GM12874 (cell line): ENCODE measurements around the gene VASP.

Experiments
- CTCF ChIP-seq: IDR thresholded peaks from 2 replicates; pipeline ENCODE4 v1.5.1; 2011; ENCODE audit warnings: low read depth, mild to moderate bottlenecking, control low read depth, low read length, moderate library complexity; ENCODE audit not compliant: insufficient read depth

VASP gene

GRCh38 chr19:45575216-45575615, 67.9 kb downstream of the VASP start:
- TF ChIP-seq CTCF: no peak
